A549 (cell line): ENCODE measurements around the gene NRXN3. TPM values are rescaled to one million over a fixed set of nuclear protein-coding genes. Genes with fewer than 3 reads are reported as not detected.

Experiments used
- ATAC-seq, 2 experiments: fragments of 200-7000 bp in 1 of 2; fragments of >200 bp in 1 of 2; cut with Nextera tagmentation in 1 of 2; cut with Tn5 transposase in 1 of 2; 3 replicates each; pipeline versions ENCODE4 v1.8.0 to v1.9.1; 2018 to 2020; ENCODE audit warnings: mild to moderate bottlenecking in 1 of 2, moderate library complexity in 1 of 2
- CTCF ChIA-PET: fragments of 300-600 bp; sonication (Branson Sonifier 250); formaldehyde crosslinking; extraction: SDS; loops from one replicate; lab custom pipeline; 2021; ENCODE audit warnings: antibody characterized with exemption, inconsistent platforms; lab: Yijun Ruan, JAX
- POLR2A ChIA-PET: fragments of 350-600 bp; formaldehyde crosslinking; extraction: SDS; loops from one replicate; lab custom pipeline; 2021; ENCODE audit warnings: antibody characterized with exemption, inconsistent platforms; lab: Yijun Ruan, JAX
- DNase-seq, 2 experiments: peaks; one replicate each; pipeline versions ENCODE4 v3.0.0 to v3.0.0-alpha.2; 2011 to 2016; ENCODE audit warnings: low read depth in 1 of 2, low spot score in 1 of 2
- FAIRE-seq: peaks from 2 replicates; lab custom pipeline; 2011; peaks lifted over from hg19 to GRCh38; lab: Jason Lieb, UNC
- H3K27ac ChIP-seq, 2 experiments: fragments of >200 bp; sonication (Bioruptor Twin); formaldehyde crosslinking; 3 replicates each; pipeline ENCODE4 v1.5.1; 2016 to 2017
- H3K4me1 ChIP-seq: fragments of >200 bp; sonication (Bioruptor Twin); formaldehyde crosslinking; 3 replicates; pipeline ENCODE4 v1.6.1; 2016
- H3K4me2 ChIP-seq: fragments of >200 bp; sonication (Bioruptor Twin); formaldehyde crosslinking; 3 replicates; pipeline ENCODE4 v1.6.1; 2016
- H3K4me3 ChIP-seq: fragments of >200 bp; sonication (Bioruptor Twin); formaldehyde crosslinking; 3 replicates; pipeline ENCODE4 v1.5.1; 2016
- H3K9me3 ChIP-seq: fragments of >200 bp; sonication (Bioruptor Twin); formaldehyde crosslinking; 3 replicates; pipeline ENCODE4 v1.6.1; 2016
- CBX2 ChIP-seq: fragments of 200-600 bp; sonication (generic); IDR thresholded peaks from 2 replicates; pipeline ENCODE4 v1.6.1; 2016; ENCODE audit warnings: low read depth, mild to moderate bottlenecking, borderline replicate concordance
- CHD2 ChIP-seq: fragments of 150-350 bp; IDR thresholded peaks from 2 replicates; pipeline ENCODE4 v1.6.1; 2014; ENCODE audit warnings: low read length; ENCODE audit not compliant: partially characterized antibody
- EHMT2 ChIP-seq: fragments of 200-600 bp; sonication (generic); IDR thresholded peaks from 2 replicates; pipeline ENCODE4 v1.6.1; 2016; ENCODE audit warnings: antibody characterized with exemption, low read depth, mild to moderate bottlenecking, moderate library complexity
- ESRRA ChIP-seq: fragments of 150-350 bp; IDR thresholded peaks from 2 replicates; pipeline ENCODE4 v1.6.1; 2014; ENCODE audit warnings: mild to moderate bottlenecking, low read length, borderline replicate concordance
- FOSB ChIP-seq: fragments of 250-450 bp; sonication (Bioruptor Pico); IDR thresholded peaks from 2 replicates; pipeline ENCODE4 v1.5.0; 2020; ENCODE audit warnings: mild to moderate bottlenecking, moderate library complexity
- GATA3 ChIP-seq: IDR thresholded peaks from 2 replicates; pipeline ENCODE4 v1.6.1; 2012; ENCODE audit warnings: borderline replicate concordance
- HDAC2 ChIP-seq: fragments of 200-600 bp; sonication (generic); IDR thresholded peaks from 2 replicates; pipeline ENCODE4 v1.6.1; 2016
- HEYL ChIP-seq: fragments of 250-450 bp; sonication (Bioruptor Pico); IDR thresholded peaks from 2 replicates; pipeline ENCODE4 v1.8.0; 2021; ENCODE audit warnings: mild to moderate bottlenecking, moderate library complexity
- JUN ChIP-seq, 2 experiments: fragments of >200 bp; sonication (Bioruptor Twin); formaldehyde crosslinking; IDR thresholded peaks; 2 replicates in 1 of 2; 3 replicates in 1 of 2; pipeline ENCODE4 v1.6.1; 2016 to 2017
- JUNB ChIP-seq: fragments of >200 bp; sonication (Bioruptor Twin); formaldehyde crosslinking; IDR thresholded peaks from 2 replicates; pipeline ENCODE4 v1.6.1; 2016
- KDM5A ChIP-seq: fragments of 200-600 bp; sonication (generic); IDR thresholded peaks from 2 replicates; pipeline ENCODE4 v1.6.1; 2016; ENCODE audit warnings: antibody characterized with exemption, mild to moderate bottlenecking
- MAFK ChIP-seq: fragments of 450-650 bp; IDR thresholded peaks from 2 replicates; pipeline ENCODE4 v1.6.1; 2014; ENCODE audit not compliant: partially characterized antibody
- MYC ChIP-seq: IDR thresholded peaks from 2 replicates; pipeline ENCODE4 v1.6.1; 2012; ENCODE audit warnings: mild to moderate bottlenecking, inconsistent platforms, low read length, improper control_type of control experiment, borderline replicate concordance
- NPAS2 ChIP-seq: fragments of 250-450 bp; sonication (Bioruptor Pico); IDR thresholded peaks from 2 replicates; pipeline ENCODE4 v1.8.0; 2022; ENCODE audit warnings: mild to moderate bottlenecking, moderate library complexity, borderline replicate concordance
- RARB ChIP-seq: fragments of 250-450 bp; sonication (Bioruptor Pico); IDR thresholded peaks from 2 replicates; pipeline ENCODE4 v1.8.0; 2021; ENCODE audit warnings: mild to moderate bottlenecking, moderate library complexity
- TFCP2L1 ChIP-seq: fragments of 250-450 bp; sonication (Bioruptor Pico); IDR thresholded peaks from 2 replicates; pipeline ENCODE4 v1.5.0; 2021; ENCODE audit warnings: mild to moderate bottlenecking
- TP53 ChIP-seq: fragments of 250-450 bp; sonication (Bioruptor Pico); IDR thresholded peaks from 2 replicates; pipeline ENCODE4 v1.5.0; 2021; ENCODE audit warnings: mild to moderate bottlenecking, moderate library complexity
- ZC3H11A ChIP-seq: fragments of 450-650 bp; IDR thresholded peaks from 2 replicates; pipeline ENCODE4 v1.6.1; 2014; ENCODE audit warnings: antibody characterized with exemption, mild to moderate bottlenecking
- ZFP36 ChIP-seq: fragments of 450-650 bp; IDR thresholded peaks from 2 replicates; pipeline ENCODE4 v1.6.1; 2014; ENCODE audit warnings: borderline replicate concordance; ENCODE audit not compliant: partially characterized antibody
- ZNF302 ChIP-seq: fragments of 250-450 bp; sonication (Bioruptor Pico); IDR thresholded peaks from 2 replicates; pipeline ENCODE4 v1.9.0; 2021; ENCODE audit warnings: inconsistent platforms, mild to moderate bottlenecking, moderate library complexity
- ZSCAN20 ChIP-seq: fragments of 250-450 bp; sonication (Bioruptor Pico); IDR thresholded peaks from 2 replicates; pipeline ENCODE4 v1.8.0; 2022; ENCODE audit warnings: mild to moderate bottlenecking, moderate library complexity
- WGBS: methylation state at CpG from one replicate; pipeline ENCODE4 v1.1.6; 2017; ENCODE audit errors: missing lambda C conversion rate; 5-methylcytosine and 5-hydroxymethylcytosine counted together
- polyA plus RNA-seq, 4 experiments: library from polyadenylated mRNA; depleted of rRNA in 3 of 4; stranded (reverse); fragments of >200 nt; fragmentation: RNase III in 1 of 4; extraction: RNeasy Plus Mini Kit Qiagen cat#74134 plus additional on column Dnase treatment in 1 of 4; gene quantifications; 2 replicates in 3 of 4; 3 replicates in 1 of 4; pipeline ENCODE4 v1.2.3, GENCODE V29; 2011 to 2017
- TF ChIP-seq, protein P1 (sequence below): fragments of 200-600 bp; sonication (generic); IDR thresholded peaks from 2 replicates; pipeline ENCODE4 v1.6.1; 2016; ENCODE audit warnings: antibody characterized with exemption, mild to moderate bottlenecking, moderate library complexity
- TF ChIP-seq, protein P2 (sequence below): fragments of 250-450 bp; sonication (Bioruptor Pico); IDR thresholded peaks from 2 replicates; pipeline ENCODE4 v1.5.0; 2021; ENCODE audit warnings: mild to moderate bottlenecking, moderate library complexity, borderline replicate concordance
- TF ChIP-seq, protein P3 (sequence below): fragments of >200 bp; sonication (Bioruptor Twin); formaldehyde crosslinking; IDR thresholded peaks from 3 replicates; pipeline ENCODE4 v1.5.1; 2016
- TF ChIP-seq, protein P4 (sequence below): fragments of 450-650 bp; IDR thresholded peaks from 2 replicates; pipeline ENCODE4 v1.6.1; 2014; ENCODE audit warnings: antibody characterized with exemption

The NRXN3 gene
- polyA plus RNA-seq, 2 of the 4 experiments (the other 2 are of a cell fraction): 0.62 to 2.3 TPM

DNA sequence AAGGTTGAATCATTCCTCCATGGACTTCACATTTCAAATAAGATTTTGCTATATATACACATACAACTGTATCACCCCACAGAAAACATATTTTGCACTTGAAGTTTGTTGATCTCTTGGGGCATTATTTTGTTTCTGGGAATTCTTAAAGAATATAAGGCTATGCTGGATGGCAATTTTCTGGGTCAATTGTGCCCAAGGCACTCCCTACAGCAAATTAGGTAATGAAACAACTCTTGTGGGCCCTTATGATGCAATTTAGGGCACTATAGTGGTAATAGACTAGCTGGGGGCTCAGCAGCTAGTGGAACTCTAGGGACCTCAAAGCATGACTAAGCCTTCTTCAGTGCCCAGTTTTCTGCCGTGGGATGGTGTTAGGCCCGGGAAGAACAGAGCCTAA lies 444.4 kb downstream of the NRXN3 start:
- TF ChIP-seq NPAS2 (CRISPR knock-in tag) (no peak), ZFP36 (no peak), TFCP2L1 (no peak), CBX2 (no peak), GATA3 (no peak), ZSCAN20 (CRISPR knock-in tag) (no peak), JUNB (no peak), FOSB (CRISPR knock-in tag) (no peak), HEYL (CRISPR knock-in tag) (no peak), JUN (IDR thresholded peaks at IDR 0.05) (no peak), RARB (CRISPR knock-in tag) (no peak), MYC (no peak), MAFK (no peak), CHD2 (no peak), ZNF302 (CRISPR knock-in tag) (no peak)
- TF ChIP-seq, protein P1, sequence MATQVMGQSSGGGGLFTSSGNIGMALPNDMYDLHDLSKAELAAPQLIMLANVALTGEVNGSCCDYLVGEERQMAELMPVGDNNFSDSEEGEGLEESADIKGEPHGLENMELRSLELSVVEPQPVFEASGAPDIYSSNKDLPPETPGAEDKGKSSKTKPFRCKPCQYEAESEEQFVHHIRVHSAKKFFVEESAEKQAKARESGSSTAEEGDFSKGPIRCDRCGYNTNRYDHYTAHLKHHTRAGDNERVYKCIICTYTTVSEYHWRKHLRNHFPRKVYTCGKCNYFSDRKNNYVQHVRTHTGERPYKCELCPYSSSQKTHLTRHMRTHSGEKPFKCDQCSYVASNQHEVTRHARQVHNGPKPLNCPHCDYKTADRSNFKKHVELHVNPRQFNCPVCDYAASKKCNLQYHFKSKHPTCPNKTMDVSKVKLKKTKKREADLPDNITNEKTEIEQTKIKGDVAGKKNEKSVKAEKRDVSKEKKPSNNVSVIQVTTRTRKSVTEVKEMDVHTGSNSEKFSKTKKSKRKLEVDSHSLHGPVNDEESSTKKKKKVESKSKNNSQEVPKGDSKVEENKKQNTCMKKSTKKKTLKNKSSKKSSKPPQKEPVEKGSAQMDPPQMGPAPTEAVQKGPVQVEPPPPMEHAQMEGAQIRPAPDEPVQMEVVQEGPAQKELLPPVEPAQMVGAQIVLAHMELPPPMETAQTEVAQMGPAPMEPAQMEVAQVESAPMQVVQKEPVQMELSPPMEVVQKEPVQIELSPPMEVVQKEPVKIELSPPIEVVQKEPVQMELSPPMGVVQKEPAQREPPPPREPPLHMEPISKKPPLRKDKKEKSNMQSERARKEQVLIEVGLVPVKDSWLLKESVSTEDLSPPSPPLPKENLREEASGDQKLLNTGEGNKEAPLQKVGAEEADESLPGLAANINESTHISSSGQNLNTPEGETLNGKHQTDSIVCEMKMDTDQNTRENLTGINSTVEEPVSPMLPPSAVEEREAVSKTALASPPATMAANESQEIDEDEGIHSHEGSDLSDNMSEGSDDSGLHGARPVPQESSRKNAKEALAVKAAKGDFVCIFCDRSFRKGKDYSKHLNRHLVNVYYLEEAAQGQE: no peak
- TF ChIP-seq, protein P2, sequence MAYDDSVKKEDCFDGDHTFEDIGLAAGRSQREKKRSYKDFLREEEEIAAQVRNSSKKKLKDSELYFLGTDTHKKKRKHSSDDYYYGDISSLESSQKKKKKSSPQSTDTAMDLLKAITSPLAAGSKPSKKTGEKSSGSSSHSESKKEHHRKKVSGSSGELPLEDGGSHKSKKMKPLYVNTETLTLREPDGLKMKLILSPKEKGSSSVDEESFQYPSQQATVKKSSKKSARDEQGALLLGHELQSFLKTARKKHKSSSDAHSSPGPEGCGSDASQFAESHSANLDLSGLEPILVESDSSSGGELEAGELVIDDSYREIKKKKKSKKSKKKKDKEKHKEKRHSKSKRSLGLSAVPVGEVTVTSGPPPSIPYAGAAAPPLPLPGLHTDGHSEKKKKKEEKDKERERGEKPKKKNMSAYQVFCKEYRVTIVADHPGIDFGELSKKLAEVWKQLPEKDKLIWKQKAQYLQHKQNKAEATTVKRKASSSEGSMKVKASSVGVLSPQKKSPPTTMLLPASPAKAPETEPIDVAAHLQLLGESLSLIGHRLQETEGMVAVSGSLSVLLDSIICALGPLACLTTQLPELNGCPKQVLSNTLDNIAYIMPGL: no peak
- TF ChIP-seq, protein P3, sequence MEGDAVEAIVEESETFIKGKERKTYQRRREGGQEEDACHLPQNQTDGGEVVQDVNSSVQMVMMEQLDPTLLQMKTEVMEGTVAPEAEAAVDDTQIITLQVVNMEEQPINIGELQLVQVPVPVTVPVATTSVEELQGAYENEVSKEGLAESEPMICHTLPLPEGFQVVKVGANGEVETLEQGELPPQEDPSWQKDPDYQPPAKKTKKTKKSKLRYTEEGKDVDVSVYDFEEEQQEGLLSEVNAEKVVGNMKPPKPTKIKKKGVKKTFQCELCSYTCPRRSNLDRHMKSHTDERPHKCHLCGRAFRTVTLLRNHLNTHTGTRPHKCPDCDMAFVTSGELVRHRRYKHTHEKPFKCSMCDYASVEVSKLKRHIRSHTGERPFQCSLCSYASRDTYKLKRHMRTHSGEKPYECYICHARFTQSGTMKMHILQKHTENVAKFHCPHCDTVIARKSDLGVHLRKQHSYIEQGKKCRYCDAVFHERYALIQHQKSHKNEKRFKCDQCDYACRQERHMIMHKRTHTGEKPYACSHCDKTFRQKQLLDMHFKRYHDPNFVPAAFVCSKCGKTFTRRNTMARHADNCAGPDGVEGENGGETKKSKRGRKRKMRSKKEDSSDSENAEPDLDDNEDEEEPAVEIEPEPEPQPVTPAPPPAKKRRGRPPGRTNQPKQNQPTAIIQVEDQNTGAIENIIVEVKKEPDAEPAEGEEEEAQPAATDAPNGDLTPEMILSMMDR: no peak
- POLR2A ChIA-PET: no interaction called here
- Histone ChIP-seq H3K4me2 (no peak overlapping the region), H3K4me3 (no peak overlapping the region), H3K27ac (no peak overlapping the region), H3K4me1 (no peaks in the 10 kb centered on the region), H3K9me3 (no peaks in the 10 kb centered on the region)
- no peak for FAIRE-seq
- no peak for ATAC-seq
- CTCF ChIA-PET: no interaction called here
- WGBS: 0% methylated on average over 2 of the region's 2 CpGs
- no peak for DNase-seq

DNA sequence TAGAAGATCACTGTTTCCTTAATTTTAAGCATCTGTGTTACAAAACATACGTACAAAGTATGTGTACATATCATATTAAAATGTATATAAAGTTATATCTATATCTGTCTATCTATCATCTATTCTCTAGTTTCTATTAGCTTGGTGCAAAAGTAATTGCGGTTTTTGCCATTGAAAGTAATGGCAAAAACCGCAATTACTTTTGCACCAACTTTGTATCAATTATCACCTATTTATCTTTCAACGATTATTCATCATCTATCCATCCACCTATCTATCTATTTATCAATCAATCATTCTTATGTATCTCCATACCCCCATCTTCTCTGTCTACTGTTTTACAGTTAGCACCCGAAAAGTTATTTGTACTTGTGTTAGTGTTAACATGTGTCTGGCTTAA lies 447.6 kb downstream of the NRXN3 start:
- Histone ChIP-seq H3K9me3 (no peaks in the 10 kb centered on the region), H3K27ac (no peak overlapping the region), H3K4me1 (no peaks in the 10 kb centered on the region), H3K4me3 (no peak overlapping the region), H3K4me2 (no peak overlapping the region)
- DNase-seq: no peak
- ChIA-PET CTCF (no interaction called here), POLR2A (no interaction called here)
- ATAC-seq: no peak
- TF ChIP-seq ZC3H11A (no peak), HDAC2 (no peak), ZFP36 (no peak), TP53 (CRISPR knock-in tag) (no peak), KDM5A (no peak), ESRRA (no peak), EHMT2 (no peak)
- TF ChIP-seq, protein P4, sequence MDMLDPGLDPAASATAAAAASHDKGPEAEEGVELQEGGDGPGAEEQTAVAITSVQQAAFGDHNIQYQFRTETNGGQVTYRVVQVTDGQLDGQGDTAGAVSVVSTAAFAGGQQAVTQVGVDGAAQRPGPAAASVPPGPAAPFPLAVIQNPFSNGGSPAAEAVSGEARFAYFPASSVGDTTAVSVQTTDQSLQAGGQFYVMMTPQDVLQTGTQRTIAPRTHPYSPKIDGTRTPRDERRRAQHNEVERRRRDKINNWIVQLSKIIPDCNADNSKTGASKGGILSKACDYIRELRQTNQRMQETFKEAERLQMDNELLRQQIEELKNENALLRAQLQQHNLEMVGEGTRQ: no peak
- no peak for FAIRE-seq
- WGBS: 18% methylated on average over 5 of the region's 5 CpGs
